NT2/D1 (cell line): Measurements from ENCODE around the gene GALR1.

ENCODE experiments used
- SUZ12 ChIP-seq: IDR thresholded peaks from 2 replicates; pipeline ENCODE4 v1.6.1; 2011; ENCODE audit not compliant: insufficient read length, insufficient read depth; ENCODE audit errors: extremely low read depth
- YY1 ChIP-seq: IDR thresholded peaks from 2 replicates; pipeline ENCODE4 v1.6.1; 2011; ENCODE audit not compliant: insufficient read length, insufficient read depth
- ZNF274 ChIP-seq: IDR thresholded peaks from 2 replicates; pipeline ENCODE4 v1.6.1; 2011; ENCODE audit warnings: mild to moderate bottlenecking, low read depth, low read length

- TF ChIP-seq ZNF274 (no peak), SUZ12 (no peak), YY1 (no peak)
Observed at GRCh38 chr18:77218642-77219041, 31.0 kb upstream of the GALR1 start.
